Placental epithelial cell (primary cell): ENCODE data around the gene KRT77. TPM values are rescaled to one million over a fixed set of nuclear protein-coding genes. Genes with fewer than 3 reads are reported as not detected.

ENCODE experiments used
- total RNA-seq: library from RNA; depleted of rRNA; stranded (reverse); fragments of >200 nt; gene quantifications from 2 replicates; pipeline ENCODE4 v1.2.3, GENCODE V29; 2012

The KRT77 gene
- total RNA-seq = not detected in 2 replicates

DNA sequence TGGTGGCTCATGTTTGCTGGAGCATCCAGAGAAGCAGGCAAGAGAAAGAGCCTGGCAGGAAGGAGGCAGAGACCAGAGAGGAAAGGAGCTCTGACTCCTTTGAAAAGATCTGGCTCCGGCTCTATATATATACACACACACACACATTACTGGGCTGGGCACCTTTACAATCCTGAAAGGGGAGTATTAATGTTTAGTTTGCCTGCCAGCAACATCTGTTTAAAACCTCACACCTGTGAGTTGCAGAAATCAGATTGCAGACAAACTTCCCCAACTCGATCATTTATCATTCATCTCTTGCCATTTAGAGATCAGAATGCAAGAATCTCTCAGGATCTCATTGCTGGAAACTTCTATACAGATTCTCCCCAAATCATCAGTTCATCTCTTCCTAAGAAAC is at the start of gene KRT77:
TSS of gene KRT77 (minus strand) at position 101 of the 400 bp plus-strand sequence. CDS start at position 11, 90 bp downstream.

GRCh38 chr12:52680363-52680762 is 23.0 kb downstream of the KRT77 start, which contains the start of gene KRT1:
Gene KRT1, minus strand, starts transcription at chr12:52680407. Its CDS starts 59 bp downstream, at chr12:52680348.

DNA sequence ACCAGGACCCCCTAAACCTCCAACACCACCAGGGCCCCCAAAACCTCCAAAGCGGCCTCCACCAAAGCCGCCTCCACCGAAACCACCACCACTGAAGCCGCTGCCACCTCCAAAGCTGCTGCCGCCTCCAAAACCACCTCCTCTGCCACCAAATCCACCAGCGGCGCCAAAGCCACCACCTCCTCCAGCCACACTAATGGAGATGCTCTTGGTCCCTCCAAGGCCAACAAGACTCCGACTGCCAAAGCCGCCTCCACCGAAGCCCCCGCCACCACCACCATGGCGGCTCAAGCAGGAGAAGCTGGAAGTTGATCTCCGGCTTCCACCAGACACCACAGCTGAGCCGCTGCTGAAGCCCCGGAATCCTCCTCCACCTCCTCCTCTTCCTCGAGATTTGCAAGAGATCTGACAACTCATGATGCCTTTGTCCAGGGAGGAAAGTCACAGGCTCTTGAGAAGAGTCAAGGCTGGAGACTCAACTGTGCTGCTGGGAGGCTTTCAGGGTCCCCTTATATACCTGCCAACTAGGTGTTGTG is 51.5 kb downstream of the KRT77 start, which contains the start of gene KRT2:
TSS of gene KRT2 (minus strand) at position 486 of the 536 bp plus-strand sequence. CDS start at position 417, 69 bp downstream.

Other genes with a start within 250 kb of the KRT77 start
- gene KRT6C, start 229.7 kb downstream of the KRT77 start, total RNA-seq = 6.3 and 9.3 TPM in 2 replicates
- gene KRT6A, start 210.3 kb downstream of the KRT77 start, total RNA-seq = 2,135 and 6,405 TPM in 2 replicates
- gene KRT5, start 183.1 kb downstream of the KRT77 start, total RNA-seq = 884 and 2,107 TPM in 2 replicates
- gene KRT71, start 150.4 kb downstream of the KRT77 start, total RNA-seq = under 0.01 and 0.22 TPM in 2 replicates
- gene KRT74, start 129.7 kb downstream of the KRT77 start, total RNA-seq = not detected in 2 replicates
- not detected in 2 replicates for gene KRT72, start 102.1 kb downstream of the KRT77 start, total RNA-seq
- not detected in 2 replicates for gene KRT73, start 85.0 kb downstream of the KRT77 start, total RNA-seq
- not detected in 2 replicates for gene KRT2, start 51.3 kb downstream of the KRT77 start, total RNA-seq
- not detected in 2 replicates for gene KRT1, start 23.1 kb downstream of the KRT77 start, total RNA-seq
- not detected in 2 replicates for gene KRT76, start 73.8 kb upstream of the KRT77 start, total RNA-seq
- gene KRT3, start 92.6 kb upstream of the KRT77 start, total RNA-seq = not detected in 2 replicates
- gene KRT4, start 110.6 kb upstream of the KRT77 start, total RNA-seq = not detected in 2 replicates
- not detected in 2 replicates for gene KRT79, start 130.8 kb upstream of the KRT77 start, total RNA-seq
- gene KRT78, start 145.5 kb upstream of the KRT77 start, total RNA-seq = not detected in 2 replicates
- 1,687 and 3,634 TPM in 2 replicates for gene KRT8, start 201.6 kb upstream of the KRT77 start, total RNA-seq
- gene KRT18, start 245.6 kb upstream of the KRT77 start, total RNA-seq = 1,534 and 4,469 TPM in 2 replicates